ENCODE results near the gene RASSF5.
"Not testable (repeated sequence)": the region's sequence is repeated elsewhere in the genome, so short reads cannot be mapped to it uniquely, and the experiment has no call there.

The RASSF5 gene

GRCh38 chr1:206575165-206575893, 68.0 kb downstream of the RASSF5 start:
- peak; percentile 59 to 82 for DNase-seq

DNA sequence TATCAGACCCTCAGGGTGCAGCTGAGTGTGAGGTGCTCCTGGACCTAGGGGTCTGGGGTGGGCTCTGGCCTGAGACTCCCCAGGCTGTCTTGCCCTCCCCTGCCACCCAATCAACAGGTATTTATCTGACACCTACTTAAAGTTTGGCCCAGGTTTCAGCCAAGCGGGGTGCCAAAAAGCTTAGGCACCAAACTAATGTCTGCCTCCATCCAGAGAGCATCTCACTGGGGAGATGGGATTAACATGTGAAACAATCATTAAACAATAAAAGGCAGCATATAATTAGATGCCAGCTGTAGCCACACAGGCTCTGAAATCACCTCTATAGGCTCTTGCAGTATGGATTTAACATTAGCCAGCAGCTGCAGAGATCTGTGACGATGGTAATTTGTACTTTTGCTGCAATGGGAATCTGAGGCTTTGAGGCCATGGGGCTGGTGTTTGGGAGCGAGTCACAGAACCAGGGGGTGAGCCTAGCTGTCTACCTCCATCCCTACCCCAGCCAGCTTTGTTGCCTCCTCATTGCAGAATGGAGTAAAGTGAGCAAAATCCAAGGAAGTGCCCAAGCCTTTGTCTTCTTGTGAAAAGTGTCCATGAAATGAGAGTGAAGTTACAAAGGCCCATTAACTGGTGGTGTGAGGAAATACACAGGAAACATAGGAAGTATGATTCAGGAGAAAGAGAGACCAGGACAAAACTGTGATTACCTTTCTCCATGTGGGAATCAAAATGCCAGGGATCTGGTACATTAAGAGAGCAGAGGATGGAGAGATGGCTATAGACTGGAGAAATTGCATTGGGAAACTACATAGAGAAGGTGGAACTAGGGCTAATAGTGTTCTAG, 68.8 kb downstream of the RASSF5 start:
- peak; percentile 70 to 82 for DNase-seq

DNA sequence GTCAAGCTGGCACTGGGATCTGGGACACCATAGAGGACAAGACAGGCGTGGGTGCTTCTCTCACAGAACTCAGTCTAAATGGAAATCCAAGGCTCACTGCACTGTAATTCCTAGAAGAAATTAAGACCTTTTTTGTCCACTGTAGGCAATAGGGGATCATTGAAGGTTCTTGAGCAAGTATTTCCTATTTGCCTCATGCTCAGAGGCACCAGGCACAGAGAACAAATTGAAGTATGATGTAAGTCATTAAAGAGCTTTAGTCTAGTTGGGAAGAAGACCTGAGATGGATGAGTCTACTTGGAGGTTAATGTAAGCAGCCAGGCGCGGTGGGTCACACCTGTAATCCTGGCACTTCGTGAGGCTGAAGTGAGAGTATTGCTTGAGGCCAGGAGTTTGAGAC, 70.3 kb downstream of the RASSF5 start:
- no peak for DNase-seq

- no peak for DNase-seq
These were observed 71.0 kb downstream of the RASSF5 start for GRCh38 chr1:206578068-206578977.

DNA sequence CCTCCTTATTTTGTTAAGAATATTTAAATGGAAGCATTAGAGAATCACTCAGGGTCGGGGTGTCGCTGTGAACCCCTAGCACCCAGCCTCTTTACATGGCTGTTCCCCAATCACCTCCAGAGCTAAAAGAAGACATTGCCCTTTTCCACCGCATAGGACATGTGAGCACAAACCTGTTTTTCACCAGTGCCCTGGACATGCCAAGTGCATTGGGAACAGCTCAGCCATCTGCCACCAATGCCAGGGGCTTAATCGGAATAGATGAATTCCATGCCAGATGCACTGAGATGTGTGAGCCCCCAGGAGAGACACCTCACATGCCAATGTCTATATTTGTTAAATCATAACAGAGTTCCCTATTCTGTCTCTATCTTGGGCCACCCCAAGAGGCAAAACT, 71.6 kb downstream of the RASSF5 start:
- DNase-seq = peak; percentile 45 to 77

GRCh38 chr1:206579747-206580437, 72.6 kb downstream of the RASSF5 start:
- DNase-seq = no peak

DNA sequence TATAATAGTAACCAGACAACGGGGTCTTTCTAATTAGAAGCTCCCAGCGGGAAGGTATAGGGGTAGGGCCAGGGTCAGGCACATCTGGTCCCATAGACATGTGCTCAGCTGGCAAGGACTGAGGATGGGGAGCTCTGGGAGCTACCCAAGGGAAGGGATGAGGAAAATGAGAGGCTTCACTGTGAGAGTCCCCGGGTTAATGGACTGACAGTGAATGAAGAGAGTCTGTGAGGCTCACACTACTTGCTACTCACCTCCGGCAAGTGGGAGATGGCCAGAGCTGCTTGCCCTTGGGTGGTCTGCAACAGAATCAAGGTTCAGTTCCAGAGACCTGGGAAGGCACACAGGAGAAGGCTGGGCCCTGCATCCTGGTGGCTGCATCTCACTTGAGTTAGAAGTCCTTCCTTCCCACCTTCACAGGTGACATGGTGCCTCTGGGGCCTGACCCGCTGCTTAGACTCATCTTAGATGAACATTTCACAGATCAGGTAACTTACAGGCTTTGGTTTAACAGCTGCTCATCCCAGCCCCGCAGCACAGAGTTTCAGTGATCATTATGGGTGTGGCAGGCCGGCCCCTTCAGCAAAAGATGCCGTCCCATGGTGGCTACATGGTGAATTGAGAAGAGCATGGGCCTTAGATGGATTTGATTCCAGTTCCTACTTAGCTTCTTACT, 73.2 kb downstream of the RASSF5 start:
- DNase-seq = no peak

DNA sequence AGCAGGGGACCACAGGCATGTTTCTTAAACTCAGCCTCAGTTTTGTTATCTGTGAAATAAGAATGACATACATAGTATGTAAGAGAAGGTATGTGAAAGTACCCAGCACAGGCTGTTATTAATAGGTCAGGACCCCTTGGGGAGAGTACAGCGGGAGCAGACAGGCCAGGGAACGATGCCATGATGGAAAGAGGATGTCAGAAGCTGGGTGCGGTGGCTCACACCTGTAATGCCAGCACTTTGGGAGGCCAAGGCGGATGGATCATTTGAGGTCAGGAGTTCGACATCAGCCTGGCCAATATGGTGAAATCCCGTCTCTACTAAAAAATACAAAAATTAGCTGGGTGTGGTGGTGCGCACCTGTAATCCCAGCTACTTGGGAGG, 73.8 kb downstream of the RASSF5 start:
- DNase-seq = not testable (repeated sequence)

GRCh38 chr1:206581571-206581981, 74.2 kb downstream of the RASSF5 start:
- no peak for DNase-seq

DNA sequence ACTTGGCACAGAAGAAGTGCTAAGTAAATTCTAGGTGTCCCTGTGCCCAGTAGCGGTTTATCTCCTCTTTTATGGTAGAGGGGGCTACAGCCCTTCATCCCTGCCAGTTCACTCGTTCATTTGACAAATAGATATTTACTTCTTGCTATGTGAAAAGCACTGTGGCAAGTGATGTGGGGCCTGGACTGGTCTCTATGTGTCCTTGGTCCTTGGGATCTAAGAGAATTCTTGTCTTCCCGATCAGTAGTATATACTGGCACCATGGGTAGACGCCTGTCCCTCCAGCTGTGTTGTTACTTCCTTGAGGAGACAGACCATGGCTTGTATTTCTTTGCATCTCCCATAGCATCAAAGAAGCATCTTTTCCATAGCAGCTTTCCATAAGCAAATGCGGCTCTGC, 75.2 kb downstream of the RASSF5 start:
- no peak for DNase-seq

- DNase-seq = no peak
These were observed 75.8 kb downstream of the RASSF5 start for GRCh38 chr1:206582971-206583706.

- peak in 1 of 2 experiments; percentile 62 for DNase-seq
These were observed 76.6 kb downstream of the RASSF5 start for GRCh38 chr1:206583707-206584648.

GRCh38 chr1:206584683-206585082, 77.4 kb downstream of the RASSF5 start:
- DNase-seq = no peak

DNA sequence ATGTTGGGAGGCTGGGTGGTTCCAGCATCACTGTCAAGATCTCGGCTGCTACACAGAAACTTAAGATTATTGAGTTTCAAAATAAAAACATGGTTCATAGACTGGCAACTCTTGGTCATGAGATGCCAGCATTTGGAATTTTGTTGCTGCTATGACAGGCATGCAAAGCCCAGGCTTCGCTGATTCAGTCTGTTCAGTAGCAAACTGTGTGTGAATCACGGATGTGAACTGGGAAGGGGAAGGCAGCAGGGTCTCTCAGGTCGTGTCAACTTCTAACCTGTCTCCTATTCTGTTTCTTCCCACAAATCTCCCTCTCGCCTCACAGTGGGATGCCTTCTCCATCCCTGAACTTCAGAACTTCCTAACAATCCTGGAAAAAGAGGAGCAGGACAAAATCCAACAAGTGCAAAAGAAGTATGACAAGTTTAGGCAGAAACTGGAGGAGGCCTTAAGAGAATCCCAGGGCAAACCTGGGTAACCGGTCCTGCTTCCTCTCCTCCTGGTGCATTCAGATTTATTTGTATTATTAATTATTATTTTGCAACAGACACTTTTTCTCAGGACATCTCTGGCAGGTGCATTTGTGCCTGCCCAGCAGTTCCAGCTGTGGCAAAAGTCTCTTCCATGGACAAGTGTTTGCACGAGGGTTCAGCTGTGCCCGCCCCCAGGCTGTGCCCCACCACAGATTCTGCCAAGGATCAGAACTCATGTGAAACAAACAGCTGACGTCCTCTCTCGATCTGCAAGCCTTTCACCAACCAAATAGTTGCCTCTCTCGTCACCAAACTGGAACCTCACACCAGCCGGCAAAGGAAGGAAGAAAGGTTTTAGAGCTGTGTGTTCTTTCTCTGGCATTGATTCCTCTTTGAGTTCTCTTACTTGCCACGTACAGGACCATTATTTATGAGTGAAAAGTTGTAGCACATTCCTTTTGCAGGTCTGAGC, 79.4 kb downstream of the RASSF5 start:
- no peak for DNase-seq

DNA sequence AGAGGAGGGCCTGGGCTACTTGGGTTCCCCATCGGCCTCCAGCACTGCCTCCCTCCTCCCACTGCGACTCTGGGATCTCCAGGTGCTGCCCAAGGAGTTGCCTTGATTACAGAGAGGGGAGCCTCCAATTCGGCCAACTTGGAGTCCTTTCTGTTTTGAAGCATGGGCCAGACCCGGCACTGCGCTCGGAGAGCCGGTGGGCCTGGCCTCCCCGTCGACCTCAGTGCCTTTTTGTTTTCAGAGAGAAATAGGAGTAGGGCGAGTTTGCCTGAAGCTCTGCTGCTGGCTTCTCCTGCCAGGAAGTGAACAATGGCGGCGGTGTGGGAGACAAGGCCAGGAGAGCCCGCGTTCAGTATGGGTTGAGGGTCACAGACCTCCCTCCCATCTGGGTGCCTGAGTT, 80.6 kb downstream of the RASSF5 start:
- DNase-seq = no peak

DNA sequence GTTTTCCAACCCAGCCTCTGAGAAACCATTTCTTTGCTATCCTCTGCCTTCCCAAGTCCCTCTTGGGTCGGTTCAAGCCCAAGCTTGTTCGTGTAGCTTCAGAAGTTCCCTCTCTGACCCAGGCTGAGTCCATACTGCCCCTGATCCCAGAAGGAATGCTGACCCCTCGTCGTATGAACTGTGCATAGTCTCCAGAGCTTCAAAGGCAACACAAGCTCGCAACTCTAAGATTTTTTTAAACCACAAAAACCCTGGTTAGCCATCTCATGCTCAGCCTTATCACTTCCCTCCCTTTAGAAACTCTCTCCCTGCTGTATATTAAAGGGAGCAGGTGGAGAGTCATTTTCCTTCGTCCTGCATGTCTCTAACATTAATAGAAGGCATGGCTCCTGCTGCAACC, 81.2 kb downstream of the RASSF5 start:
- no peak for DNase-seq

DNA sequence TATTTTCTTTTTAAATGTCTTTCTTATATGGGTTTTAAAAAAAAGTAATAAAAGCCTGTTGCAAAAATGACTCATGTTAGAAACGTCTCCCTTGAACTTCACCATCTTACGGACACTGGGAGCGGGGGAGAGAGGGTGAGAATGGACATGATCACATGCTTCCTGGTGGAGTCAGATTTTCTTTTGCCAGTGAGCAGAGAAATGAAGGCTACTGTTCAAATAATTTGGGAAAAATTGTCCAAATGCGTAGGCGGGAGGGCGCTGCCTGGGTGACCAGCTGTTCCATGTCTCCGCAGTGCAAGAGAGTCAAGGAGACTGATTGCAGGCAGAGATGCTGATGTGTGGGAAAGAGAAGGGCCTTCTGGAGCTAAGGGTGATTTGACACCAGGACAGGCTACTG, 81.9 kb downstream of the RASSF5 start:
- no peak for DNase-seq

DNA sequence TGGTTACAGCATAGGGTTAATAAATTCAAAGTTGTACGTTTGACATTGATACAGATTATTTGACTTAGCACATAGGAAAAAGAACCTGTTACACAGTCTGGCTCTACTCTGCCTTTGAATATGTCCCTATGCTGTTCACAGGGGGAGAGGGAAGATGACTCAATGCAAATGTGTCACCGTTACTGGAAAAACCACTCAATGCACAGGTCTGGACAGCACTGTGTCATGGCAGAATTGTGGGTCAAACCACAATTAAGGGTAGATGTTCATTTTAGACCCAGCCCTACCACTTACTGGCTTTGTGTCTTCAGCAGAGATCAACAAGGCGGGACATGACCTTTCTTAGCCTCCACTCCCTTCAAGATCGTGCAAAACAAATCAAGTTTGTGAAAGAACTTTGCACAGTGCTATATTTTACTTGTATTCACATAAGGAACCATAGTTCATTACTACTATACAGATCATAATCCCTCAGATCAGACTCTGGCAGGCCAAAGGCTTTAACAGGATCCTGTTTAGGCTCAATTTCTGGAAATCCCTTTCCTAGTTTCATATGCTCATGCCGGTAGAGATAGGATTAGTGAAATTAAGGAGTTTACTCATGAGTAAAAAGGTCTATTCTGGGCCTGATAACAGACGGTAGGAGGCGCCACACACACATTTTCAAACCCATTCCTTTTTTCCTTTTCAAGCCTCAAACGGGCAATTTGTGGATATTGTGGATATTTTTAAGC, 82.9 kb downstream of the RASSF5 start:
- no peak for DNase-seq
